Duodenal mucosa (tissue), 2 donors: ENCODE results near the gene FGFR4.

Source experiments
- H3K27ac ChIP-seq: one replicate; pipeline ENCODE4 v1.7.0; 2013; ENCODE audit warnings: low read depth, low read length
- H3K27me3 ChIP-seq, 2 donors: one replicate each; pipeline ENCODE4 v1.7.0; 2013; ENCODE audit warnings: low read length in 2 of 2, control low read depth in 1 of 2; ENCODE audit not compliant: insufficient read depth in 2 of 2, control insufficient read depth in 1 of 2
- H3K36me3 ChIP-seq, 2 donors: one replicate each; pipeline ENCODE4 v1.7.0; 2013; ENCODE audit warnings: low read length in 2 of 2, control low read depth in 1 of 2; ENCODE audit not compliant: insufficient read depth in 2 of 2, control insufficient read depth in 1 of 2
- H3K4me1 ChIP-seq, 2 donors: one replicate each; pipeline ENCODE4 v1.7.0; 2013; ENCODE audit warnings: low read length in 2 of 2, control low read depth in 1 of 2; ENCODE audit not compliant: insufficient read depth in 2 of 2, control insufficient read depth in 1 of 2
- H3K4me3 ChIP-seq, 2 donors: one replicate each; pipeline ENCODE4 v1.7.0; 2013; ENCODE audit warnings: low read length in 2 of 2, low read depth in 1 of 2
- H3K9ac ChIP-seq, 2 donors: one replicate each; pipeline ENCODE4 v1.7.0; 2013; ENCODE audit warnings: low read length in 2 of 2, low read depth in 1 of 2
- H3K9me3 ChIP-seq, 2 donors: one replicate each; pipeline ENCODE4 v1.7.0; 2013; ENCODE audit warnings: low read length in 2 of 2, control low read depth in 1 of 2; ENCODE audit not compliant: control insufficient read depth in 1 of 2

FGFR4 gene

GRCh38 chr5:177116631-177117373 lies 30.1 kb downstream of the FGFR4 start:
- peak overlapping the region in 1 of 2 donors; percentile 53 for H3K4me3 ChIP-seq
- no peaks in the 10 kb centered on the region for H3K36me3 ChIP-seq
- peak overlapping the region in 1 of 2 donors; percentile 43 for H3K9ac ChIP-seq
- no peaks in the 10 kb centered on the region for H3K9me3 ChIP-seq
- no peak overlapping the region for H3K27ac ChIP-seq
- H3K4me1 ChIP-seq: peaks cover 5 to 15% of the 10 kb centered on the region in 2 donors
- no peaks in the 10 kb centered on the region for H3K27me3 ChIP-seq

DNA sequence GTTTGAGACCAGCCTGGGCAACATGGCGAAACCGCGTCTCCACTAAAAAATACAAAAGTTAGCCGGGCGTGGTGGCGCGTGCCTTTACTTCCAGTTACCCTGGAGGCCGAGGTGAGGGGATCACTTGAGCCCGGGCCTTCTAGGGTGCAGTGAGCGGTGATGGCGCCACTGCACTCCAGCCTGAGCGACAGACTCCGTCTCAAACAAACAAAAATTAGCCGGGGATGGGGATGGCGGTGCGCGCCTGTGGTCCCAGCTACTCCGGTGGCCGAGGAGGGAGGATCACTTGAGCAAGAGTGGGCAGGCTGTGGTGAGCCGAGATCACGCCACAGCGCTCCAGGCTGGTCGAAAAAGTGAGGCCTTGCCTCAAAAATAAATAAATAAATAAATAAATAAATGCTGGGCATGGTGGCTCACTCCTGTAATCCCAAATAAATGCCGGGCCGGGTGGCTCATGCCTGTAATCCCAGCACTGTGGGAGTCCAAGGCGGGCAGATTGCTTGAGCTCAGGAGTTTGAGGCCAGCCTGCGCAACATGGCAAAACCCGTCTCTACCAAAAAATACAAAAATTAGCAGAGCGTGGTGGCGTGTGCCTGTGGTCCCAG lies 30.8 kb downstream of the FGFR4 start:
- no peak overlapping the region for H3K4me3 ChIP-seq
- H3K36me3 ChIP-seq: no peaks in the 10 kb centered on the region
- H3K27ac ChIP-seq: no peak overlapping the region
- no peaks in the 10 kb centered on the region for H3K27me3 ChIP-seq
- H3K9ac ChIP-seq: peak overlapping the region in 1 of 2 donors; percentile 43
- H3K9me3 ChIP-seq: no peaks in the 10 kb centered on the region
- peaks cover 0 to 15% of the 10 kb centered on the region in 2 donors for H3K4me1 ChIP-seq

- Histone ChIP-seq H3K4me3 (no peak overlapping the region), H3K4me1 (no peaks in the 10 kb centered on the region), H3K36me3 (no peaks in the 10 kb centered on the region), H3K9ac (no peak overlapping the region), H3K9me3 (no peaks in the 10 kb centered on the region), H3K27me3 (no peaks in the 10 kb centered on the region), H3K27ac (no peak overlapping the region)
Measured at GRCh38 chr5:177122566-177122965, 35.9 kb downstream of the FGFR4 start.

GRCh38 chr5:177123789-177124485 lies 37.2 kb downstream of the FGFR4 start:
- no peaks in the 10 kb centered on the region for H3K36me3 ChIP-seq
- no peaks in the 10 kb centered on the region for H3K9me3 ChIP-seq
- no peak overlapping the region for H3K27ac ChIP-seq
- no peaks in the 10 kb centered on the region for H3K27me3 ChIP-seq
- no peak overlapping the region for H3K4me3 ChIP-seq
- H3K4me1 ChIP-seq: no peaks in the 10 kb centered on the region
- no peak overlapping the region for H3K9ac ChIP-seq

GRCh38 chr5:177124486-177124991 lies 37.8 kb downstream of the FGFR4 start:
- Histone ChIP-seq H3K27ac (no peak overlapping the region), H3K4me1 (no peaks in the 10 kb centered on the region), H3K9ac (no peak overlapping the region), H3K36me3 (no peaks in the 10 kb centered on the region), H3K27me3 (no peaks in the 10 kb centered on the region), H3K4me3 (no peak overlapping the region), H3K9me3 (no peaks in the 10 kb centered on the region)

DNA sequence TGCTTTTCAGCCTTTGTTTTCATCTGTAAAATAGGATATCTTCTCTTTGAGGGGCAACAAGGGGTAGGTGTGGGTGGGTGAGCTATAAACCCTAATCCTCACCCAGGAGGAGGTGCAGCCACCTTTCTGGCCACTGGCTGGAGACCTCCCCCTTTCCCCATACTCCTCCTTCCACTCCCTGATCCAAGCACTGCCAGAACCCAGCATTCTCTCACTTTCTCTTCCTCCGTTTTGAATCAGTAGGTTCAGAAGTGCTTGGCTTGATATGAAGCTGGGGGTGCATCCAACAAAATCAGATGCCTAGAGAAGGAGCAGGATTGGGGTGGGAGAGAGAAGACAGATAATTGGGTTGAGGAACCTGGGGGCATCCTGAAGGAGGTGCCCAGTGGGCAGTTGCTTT lies 40.1 kb downstream of the FGFR4 start:
- H3K27me3 ChIP-seq: no peaks in the 10 kb centered on the region
- no peaks in the 10 kb centered on the region for H3K9me3 ChIP-seq
- no peak overlapping the region for H3K9ac ChIP-seq
- no peaks in the 10 kb centered on the region for H3K4me1 ChIP-seq
- H3K27ac ChIP-seq: no peak overlapping the region
- H3K4me3 ChIP-seq: no peak overlapping the region
- H3K36me3 ChIP-seq: no peaks in the 10 kb centered on the region

GRCh38 chr5:177128551-177128981 lies 41.9 kb downstream of the FGFR4 start:
- no peaks in the 10 kb centered on the region for H3K27me3 ChIP-seq
- no peak overlapping the region for H3K4me3 ChIP-seq
- no peaks in the 10 kb centered on the region for H3K36me3 ChIP-seq
- H3K27ac ChIP-seq: no peak overlapping the region
- no peak overlapping the region for H3K9ac ChIP-seq
- H3K4me1 ChIP-seq: no peaks in the 10 kb centered on the region
- H3K9me3 ChIP-seq: no peaks in the 10 kb centered on the region

GRCh38 chr5:177130211-177131018 lies 43.7 kb downstream of the FGFR4 start:
- peaks cover 6 to 10% of the 10 kb centered on the region in 2 donors for H3K4me1 ChIP-seq
- peaks cover under 1 to 5% of the 10 kb centered on the region in 2 donors for H3K36me3 ChIP-seq
- H3K9me3 ChIP-seq: no peaks in the 10 kb centered on the region
- no peak overlapping the region for H3K27ac ChIP-seq
- H3K27me3 ChIP-seq: no peaks in the 10 kb centered on the region
- H3K9ac ChIP-seq: no peak overlapping the region
- no peak overlapping the region for H3K4me3 ChIP-seq

GRCh38 chr5:177131019-177131320 lies 44.3 kb downstream of the FGFR4 start:
- Histone ChIP-seq H3K27me3 (no peaks in the 10 kb centered on the region), H3K9me3 (no peaks in the 10 kb centered on the region), H3K27ac (no peak overlapping the region), H3K4me1 (peaks cover 12 to 16% of the 10 kb centered on the region in 2 donors), H3K4me3 (no peak overlapping the region), H3K36me3 (peaks cover 6 to 10% of the 10 kb centered on the region in 2 donors), H3K9ac (no peak overlapping the region)
